BE2C (cell line): ENCODE results near the gene LRMDA.

ENCODE experiments used
- DNase-seq: peaks from one replicate; pipeline ENCODE4 v3.0.0-alpha.2; 2020
- H3K27me3 ChIP-seq: fragments of 250-450 bp; sonication (Bioruptor Pico); 2 replicates; pipeline ENCODE4 v1.5.1; 2020; ENCODE audit warnings: mild to moderate bottlenecking
- H3K36me3 ChIP-seq: fragments of 250-450 bp; sonication (Bioruptor Pico); 2 replicates; pipeline ENCODE4 v1.5.1; 2020; ENCODE audit warnings: mild to moderate bottlenecking
- H3K4me1 ChIP-seq: fragments of 250-450 bp; sonication (Bioruptor Pico); 2 replicates; pipeline ENCODE4 v1.5.1; 2020
- H3K4me3 ChIP-seq: 2 replicates; pipeline ENCODE4 v1.5.1; 2011; ENCODE audit warnings: low read depth, low read length
- H3K9me3 ChIP-seq: fragments of 250-450 bp; sonication (Bioruptor Pico); 2 replicates; pipeline ENCODE4 v1.5.1; 2020
- TF ChIP-seq, protein P1 (sequence below): IDR thresholded peaks from 2 replicates; pipeline ENCODE4 v1.5.1; 2012; ENCODE audit warnings: mild to moderate bottlenecking, low read depth, low read length

LRMDA gene

GRCh38 chr10:76563286-76563685, 1131.9 kb downstream of the LRMDA start:
- DNase-seq, result no peak
- TF ChIP-seq, protein P1, sequence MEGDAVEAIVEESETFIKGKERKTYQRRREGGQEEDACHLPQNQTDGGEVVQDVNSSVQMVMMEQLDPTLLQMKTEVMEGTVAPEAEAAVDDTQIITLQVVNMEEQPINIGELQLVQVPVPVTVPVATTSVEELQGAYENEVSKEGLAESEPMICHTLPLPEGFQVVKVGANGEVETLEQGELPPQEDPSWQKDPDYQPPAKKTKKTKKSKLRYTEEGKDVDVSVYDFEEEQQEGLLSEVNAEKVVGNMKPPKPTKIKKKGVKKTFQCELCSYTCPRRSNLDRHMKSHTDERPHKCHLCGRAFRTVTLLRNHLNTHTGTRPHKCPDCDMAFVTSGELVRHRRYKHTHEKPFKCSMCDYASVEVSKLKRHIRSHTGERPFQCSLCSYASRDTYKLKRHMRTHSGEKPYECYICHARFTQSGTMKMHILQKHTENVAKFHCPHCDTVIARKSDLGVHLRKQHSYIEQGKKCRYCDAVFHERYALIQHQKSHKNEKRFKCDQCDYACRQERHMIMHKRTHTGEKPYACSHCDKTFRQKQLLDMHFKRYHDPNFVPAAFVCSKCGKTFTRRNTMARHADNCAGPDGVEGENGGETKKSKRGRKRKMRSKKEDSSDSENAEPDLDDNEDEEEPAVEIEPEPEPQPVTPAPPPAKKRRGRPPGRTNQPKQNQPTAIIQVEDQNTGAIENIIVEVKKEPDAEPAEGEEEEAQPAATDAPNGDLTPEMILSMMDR, result no peak

DNA sequence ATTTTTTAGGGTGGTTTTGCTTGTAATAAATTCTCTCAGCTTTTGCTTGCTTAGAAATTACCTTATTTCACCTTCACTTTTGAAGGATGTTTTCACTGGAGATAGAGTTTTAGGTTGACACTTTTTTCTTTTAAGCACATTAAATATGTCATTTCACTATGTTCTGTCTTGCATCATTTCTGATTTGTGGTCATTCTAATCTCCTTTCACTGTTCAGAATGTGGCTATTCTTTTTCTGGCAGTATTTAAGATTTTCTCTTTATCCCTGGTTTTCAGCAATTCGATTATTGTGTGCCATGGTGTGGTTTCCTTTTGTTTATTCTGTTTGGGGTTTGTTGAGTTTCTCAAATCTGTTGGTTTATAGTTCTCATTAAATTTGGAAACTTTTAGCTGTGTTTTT, 1140.6 kb downstream of the LRMDA start:
- no peaks in the 10 kb centered on the region for H3K27me3 ChIP-seq
- H3K4me3 ChIP-seq, result no peak overlapping the region
- no peaks in the 10 kb centered on the region for H3K4me1 ChIP-seq
- TF ChIP-seq, protein P1, result no peak
- H3K36me3 ChIP-seq, result no peaks in the 10 kb centered on the region
- no peak for DNase-seq
- no peaks in the 10 kb centered on the region for H3K9me3 ChIP-seq

More at GRCh38 chr10:76563286-76563685, 1131.9 kb downstream of the LRMDA start:
- Histone ChIP-seq H3K9me3 (no peaks in the 10 kb centered on the region), H3K4me1 (no peaks in the 10 kb centered on the region), H3K36me3 (no peaks in the 10 kb centered on the region), H3K27me3 (no peaks in the 10 kb centered on the region), H3K4me3 (no peak overlapping the region)

- Histone ChIP-seq H3K9me3 (no peaks in the 10 kb centered on the region), H3K4me3 (no peak overlapping the region), H3K4me1 (no peaks in the 10 kb centered on the region), H3K27me3 (no peaks in the 10 kb centered on the region), H3K36me3 (no peaks in the 10 kb centered on the region)
- no peak for DNase-seq
- TF ChIP-seq, protein P1, result no peak
These were observed 1145.0 kb downstream of the LRMDA start for GRCh38 chr10:76576276-76576962.

DNA sequence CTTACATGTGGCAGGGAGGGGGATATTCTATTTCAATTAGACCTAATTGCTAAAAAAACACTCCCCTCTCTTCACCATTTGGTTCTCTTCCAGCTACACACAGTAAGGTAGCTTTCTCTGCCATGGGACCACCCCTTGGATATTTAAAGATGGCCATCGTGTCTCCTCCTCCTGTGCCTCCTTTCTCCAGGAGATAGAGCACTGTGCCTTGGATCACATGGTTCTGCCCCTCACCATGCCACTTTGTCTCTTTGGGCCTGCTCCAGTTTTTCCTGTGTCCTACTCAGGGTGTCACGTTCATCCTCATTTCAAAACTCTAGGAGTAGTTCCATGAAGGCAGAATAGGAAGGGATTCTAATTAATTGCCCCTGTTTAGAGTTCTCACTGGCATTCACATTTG, 1146.0 kb downstream of the LRMDA start:
- H3K27me3 ChIP-seq, result no peaks in the 10 kb centered on the region
- no peak overlapping the region for H3K4me3 ChIP-seq
- DNase-seq, result no peak
- no peaks in the 10 kb centered on the region for H3K36me3 ChIP-seq
- H3K9me3 ChIP-seq, result no peaks in the 10 kb centered on the region
- no peaks in the 10 kb centered on the region for H3K4me1 ChIP-seq
- TF ChIP-seq, protein P1, result no peak

DNA sequence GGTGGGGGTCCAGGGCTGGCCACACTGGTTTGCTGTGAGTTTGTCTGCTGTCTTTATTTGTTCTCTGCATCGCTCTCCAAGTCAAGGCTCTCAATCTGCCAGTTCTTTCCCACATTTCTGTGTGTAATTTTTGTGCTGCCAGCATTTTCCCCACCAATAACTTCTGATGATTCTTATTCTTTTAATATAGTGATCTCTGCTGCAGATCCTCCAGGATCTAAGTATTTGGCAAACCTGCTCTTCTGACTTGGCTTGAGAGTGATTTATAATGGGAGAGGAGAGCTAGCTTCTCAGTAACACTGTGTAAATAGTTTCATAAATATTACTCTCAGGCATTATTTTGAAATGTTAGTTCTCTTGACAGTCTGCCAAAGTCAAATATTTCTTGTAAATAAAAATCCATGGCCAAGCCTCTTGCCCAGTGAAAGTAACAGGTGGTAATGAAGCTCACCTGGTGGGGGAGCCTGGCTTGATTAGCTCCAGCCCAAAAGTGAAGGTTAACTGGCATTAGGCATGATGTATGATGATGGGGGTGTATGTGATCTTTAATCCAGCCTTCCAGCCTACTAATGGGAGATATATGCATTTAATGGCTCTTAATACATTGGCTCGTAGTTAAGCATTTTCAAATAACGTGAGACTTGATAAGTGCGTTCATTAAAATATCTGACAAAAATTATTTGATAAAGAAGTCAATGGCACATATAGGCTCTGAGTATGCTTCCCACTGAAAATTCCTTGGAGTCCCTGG, 1150.3 kb downstream of the LRMDA start:
- no peaks in the 10 kb centered on the region for H3K27me3 ChIP-seq
- H3K36me3 ChIP-seq, result no peaks in the 10 kb centered on the region
- H3K4me1 ChIP-seq, result no peaks in the 10 kb centered on the region
- H3K9me3 ChIP-seq, result no peaks in the 10 kb centered on the region
- no peak for DNase-seq
- TF ChIP-seq, protein P1, result no peak
- no peak overlapping the region for H3K4me3 ChIP-seq

DNA sequence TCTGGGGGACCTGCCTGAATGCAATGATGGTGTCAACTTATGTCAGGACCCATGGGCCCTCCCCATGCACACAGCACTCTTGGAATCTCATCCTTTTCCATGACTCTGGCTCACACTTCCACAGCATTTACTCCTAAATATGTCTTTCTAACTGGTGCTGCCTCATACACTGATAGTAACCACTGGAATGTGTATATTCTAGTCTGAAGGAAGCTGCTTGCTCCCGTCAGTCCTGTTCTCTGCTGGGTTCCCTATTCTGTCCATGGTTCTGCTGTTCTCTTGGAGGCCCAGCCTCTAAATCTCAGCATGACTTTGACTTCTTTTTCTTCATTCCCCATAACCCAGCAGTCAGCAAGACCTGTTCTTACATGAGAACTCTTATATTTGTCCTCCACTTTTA, 1151.1 kb downstream of the LRMDA start:
- Histone ChIP-seq H3K9me3 (no peaks in the 10 kb centered on the region), H3K4me1 (no peaks in the 10 kb centered on the region), H3K36me3 (no peaks in the 10 kb centered on the region), H3K4me3 (no peak overlapping the region), H3K27me3 (no peaks in the 10 kb centered on the region)
- DNase-seq, result no peak
- TF ChIP-seq, protein P1, result no peak
